Endothelial cell of umbilical vein (primary cell): ENCODE data around the gene GIMAP8. TPM values are rescaled to one million over a fixed set of nuclear protein-coding genes. Genes with fewer than 3 reads are reported as not detected.
A peak's percentile ranks its signal among the peaks of the same experiment; 100 is the strongest.

Experiments
- BruUV-seq: library from RNA; stranded (reverse); fragments of 400-500 nt; replicated peaks from 2 replicates; lab custom pipeline; 2021; lab: Mats Ljungman, UMichigan
- CTCF ChIA-PET: fragments of 300-600, 350-600 bp; sonication (Branson Sonifier 250); formaldehyde crosslinking; loops from one replicate; lab custom pipeline; 2021; ENCODE audit warnings: antibody characterized with exemption, inconsistent platforms; lab: Charles Lee
- POLR2A ChIA-PET: fragments of 300-600, 350-600 bp; sonication (Branson Sonifier 250); formaldehyde crosslinking; loops from one replicate; lab custom pipeline; 2021; ENCODE audit warnings: antibody characterized with exemption, inconsistent platforms; lab: Charles Lee
- DNase-seq: peaks from one replicate; pipeline ENCODE4 v3.0.0-alpha.2; 2011; ENCODE audit warnings: low read depth, low spot score
- FAIRE-seq: peaks from 2 replicates; lab custom pipeline; 2011; peaks lifted over from hg19 to GRCh38; lab: Jason Lieb, UNC
- H2AFZ ChIP-seq: 2 replicates; pipeline ENCODE4 v1.6.0; 2012; ENCODE audit warnings: low read depth, low read length, control low read depth, inconsistent platforms
- H3K27ac ChIP-seq: 2 replicates; pipeline ENCODE4 v1.5.1; 2011; ENCODE audit warnings: low read depth, mild to moderate bottlenecking, control low read depth, low read length, moderate library complexity; ENCODE audit not compliant: insufficient read depth
- H3K27me3 ChIP-seq, 2 experiments: 2 replicates each; pipeline versions ENCODE4 v1.6.0 to v1.6.1; 2011; ENCODE audit warnings: low read length in 2 of 2, mixed read lengths in 1 of 2; ENCODE audit not compliant: control insufficient read depth in 2 of 2, insufficient read depth in 2 of 2
- H3K36me3 ChIP-seq, 2 experiments: 2 replicates in 1 of 2; 3 replicates in 1 of 2; pipeline ENCODE4 v1.5.1; 2011; ENCODE audit warnings: low read length in 2 of 2, mild to moderate bottlenecking in 1 of 2, moderate library complexity in 1 of 2; ENCODE audit not compliant: control insufficient read depth in 2 of 2, insufficient read depth in 2 of 2; ENCODE audit errors: extremely low read depth in 1 of 2
- H3K4me1 ChIP-seq: 3 replicates; pipeline ENCODE4 v1.5.1; 2011; ENCODE audit warnings: mild to moderate bottlenecking, low read length; ENCODE audit not compliant: control insufficient read depth, insufficient read depth; ENCODE audit errors: extremely low read depth
- H3K4me2 ChIP-seq: 2 replicates; pipeline ENCODE4 v1.6.1; 2011; ENCODE audit warnings: low read length, control low read depth, mixed read lengths; ENCODE audit not compliant: insufficient read depth
- H3K4me3 ChIP-seq, 3 experiments: fragments of 200-600 bp in 1 of 3; sonication (generic), shearing (Covaris generic) in 1 of 3; replicated peaks in 1 of 3; 2 replicates each; pipeline ENCODE4 v1.5.1; 2011 to 2016; ENCODE audit warnings: control low read depth in 3 of 3, low read length in 3 of 3, mild to moderate bottlenecking in 2 of 3, inconsistent platforms in 1 of 3, low read depth in 1 of 3, moderate library complexity in 1 of 3; ENCODE audit not compliant: insufficient read depth in 1 of 3
- H3K79me2 ChIP-seq: 2 replicates; pipeline ENCODE4 v1.6.0; 2012; ENCODE audit warnings: low read length, inconsistent platforms; ENCODE audit not compliant: control insufficient read depth, insufficient read depth
- H3K9ac ChIP-seq: replicated peaks from 2 replicates; pipeline ENCODE3; 2011; ENCODE audit warnings: low read length, control low read depth; ENCODE audit not compliant: insufficient read depth; ENCODE audit errors: extremely low read depth
- H3K9me1 ChIP-seq: replicated peaks from 3 replicates; pipeline ENCODE4 v1.6.0; 2011; ENCODE audit warnings: mild to moderate bottlenecking, low read length; ENCODE audit not compliant: control insufficient read depth, insufficient read depth; ENCODE audit errors: extremely low read depth
- H3K9me3 ChIP-seq: replicated peaks from 2 replicates; pipeline ENCODE4 v1.5.1; 2012; ENCODE audit warnings: low read length, inconsistent platforms; ENCODE audit not compliant: control insufficient read depth, insufficient read depth
- H4K20me1 ChIP-seq: replicated peaks from 2 replicates; pipeline ENCODE3; 2011; ENCODE audit warnings: mild to moderate bottlenecking, low read length; ENCODE audit not compliant: control insufficient read depth, insufficient read depth; ENCODE audit errors: extremely low read depth
- FOS ChIP-seq: IDR thresholded peaks from 2 replicates; pipeline ENCODE4 v1.6.1; 2011; ENCODE audit warnings: mild to moderate bottlenecking, low read length, moderate library complexity, borderline replicate concordance; ENCODE audit not compliant: insufficient read depth
- GATA2 ChIP-seq: IDR thresholded peaks from 2 replicates; pipeline ENCODE4 v1.7.0; 2011; ENCODE audit warnings: low read depth, mild to moderate bottlenecking, moderate library complexity, mixed read lengths, low read length; ENCODE audit not compliant: insufficient read length, insufficient read depth
- JUN ChIP-seq: IDR thresholded peaks from 2 replicates; pipeline ENCODE4 v1.6.1; 2011; ENCODE audit warnings: borderline replicate concordance, low read depth; ENCODE audit not compliant: insufficient read length, insufficient read depth
- MYC ChIP-seq: IDR thresholded peaks from one replicate; pipeline ENCODE4 v1.6.1; 2011; ENCODE audit warnings: mild to moderate bottlenecking, low read depth, low read length
- POLR2A ChIP-seq: IDR thresholded peaks from 2 replicates; pipeline ENCODE4 v1.6.1; 2012; ENCODE audit warnings: low read depth, mild to moderate bottlenecking, control low read depth, low read length
- POLR2AphosphoS5 ChIP-seq: IDR thresholded peaks from 2 replicates; pipeline ENCODE4 v1.6.1; 2012; ENCODE audit warnings: low read depth, mild to moderate bottlenecking, control low read depth, low read length, moderate library complexity; ENCODE audit not compliant: insufficient read depth
- dilution Hi-C: fragments of 300-500 bp; cut with MboI; formaldehyde crosslinking; loops from one replicate; pipeline ENCODE4 v1.15.0; 2019; ENCODE audit warnings: low sequenced_read_pairs; ENCODE audit not compliant: extremely low pct_ligation_motif_present
- intact Hi-C: fragments of 100-400 bp; cut with micrococcal nuclease; formaldehyde crosslinking; loops from one replicate; pipeline ENCODE4 v1.10.0; 2022
- polyA plus RNA-seq, 4 experiments: library from polyadenylated mRNA; depleted of rRNA in 3 of 4; stranded (reverse) in 3 of 4; unstranded in 1 of 4; fragments of >200 nt; gene quantifications; 2 replicates each; pipeline versions ENCODE4 v1.2.1 to v1.2.3, GENCODE V29; 2011 to 2012; ENCODE audit warnings: missing spikeins in 1 of 4
- total RNA-seq: library from RNA; stranded (reverse); gene quantifications from 2 replicates; pipeline ENCODE4 v1.2.3, GENCODE V29; 2021
- TF ChIP-seq, protein P1 (sequence below), 2 donors: IDR thresholded peaks; 1 replicate in 1 of 2; 2 replicates in 1 of 2; pipeline ENCODE4 v1.5.1; 2011; ENCODE audit warnings: low read length in 2 of 2, mild to moderate bottlenecking in 2 of 2, moderate library complexity in 2 of 2, control low read depth in 1 of 2, inconsistent platforms in 1 of 2, low read depth in 1 of 2; ENCODE audit not compliant: insufficient read depth in 1 of 2; ENCODE audit errors: extremely low read depth in 1 of 2
- TF ChIP-seq, protein P2 (sequence below): IDR thresholded peaks from 2 replicates; pipeline ENCODE4 v1.6.1; 2011; ENCODE audit not compliant: insufficient read depth, insufficient read length

Gene GIMAP8
- total and polyA plus RNA-seq, 2 donors (not counting 3 experiments of a cell fraction or from before 2014, with no cell fraction given) = 32.2 to 71.8 TPM

DNA sequence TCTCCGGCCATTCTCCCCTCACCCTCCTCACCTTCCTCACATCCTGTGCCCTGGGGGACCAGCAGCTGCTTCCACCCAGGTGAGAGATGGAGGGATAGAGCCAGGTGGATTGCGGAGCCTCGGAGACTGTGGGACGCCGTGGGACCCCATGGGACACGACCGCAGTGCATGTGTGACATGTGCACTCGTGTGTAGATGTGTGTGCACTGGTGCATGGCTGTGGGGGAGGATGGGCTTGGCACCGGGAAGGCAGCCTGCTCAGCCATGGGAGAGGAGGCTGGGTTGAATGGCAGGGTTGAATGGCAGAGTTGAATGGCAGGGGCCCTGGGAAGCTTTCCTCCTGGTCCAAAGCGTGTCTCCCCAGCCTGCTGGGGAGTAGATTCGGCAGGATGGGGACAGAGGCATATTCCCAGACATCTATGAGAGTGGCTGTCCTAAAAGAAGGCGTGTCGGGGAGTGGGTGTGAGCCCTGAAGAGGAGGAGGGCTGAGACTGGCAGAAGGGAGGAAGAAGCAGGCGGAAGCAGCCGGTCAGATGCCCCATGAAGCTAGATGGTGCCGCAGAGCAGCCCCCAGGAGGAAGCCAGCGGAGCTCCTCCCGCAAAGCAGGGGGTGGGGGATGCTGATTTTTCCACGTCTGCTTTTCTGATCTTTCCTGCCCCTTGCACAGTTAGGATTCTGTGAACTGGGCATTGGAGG is 815 bp downstream of the GIMAP8 start:
- Histone ChIP-seq H3K4me3 (peak overlapping the region; percentile 10 to 77 (median 64)), H3K9me3 (no peaks in the 10 kb centered on the region), H3K9ac (peak overlapping the region; percentile 54), H3K79me2 (peaks cover 34% of the 10 kb centered on the region), H3K36me3 (peaks cover 0 to 12% of the 10 kb centered on the region in 2 experiments), H3K4me1 (peaks cover 33% of the 10 kb centered on the region), H3K27me3 (no peaks in the 10 kb centered on the region), H4K20me1 (no peaks in the 10 kb centered on the region), H3K9me1 (no peaks in the 10 kb centered on the region), H2AFZ (peak overlapping the region; percentile 67), H3K27ac (peak overlapping the region; percentile 62), H3K4me2 (peak overlapping the region; percentile 83)
- intact Hi-C loops = loop anchor here (1.0 to 2.0 kb wide), 6 partner anchors 64 to 542 kb away; partner anchors contain the start of genes GIMAP2 and GIMAP6
- POLR2A ChIA-PET = interaction anchor here (0.6 to 2.1 kb wide), 8 partner anchors 15 to 304 kb away, joined by 3 to 10 read pairs (median 3); partner anchors contain the start of genes GIMAP1, GIMAP2 and GIMAP6
- no TSS peak for BruUV-seq
- peak; percentile 83 for FAIRE-seq
- dilution Hi-C loops = no loop called here
- CTCF ChIA-PET = interaction anchor here (0.7 to 7.1 kb wide), 12 partner anchors 10 to 425 kb away, joined by 3 to 120 read pairs (median 5); partner anchors contain the start of genes GIMAP1, GIMAP4 and GIMAP6
- TF ChIP-seq MYC (no peak), FOS (no peak), POLR2A (peak; percentile 84), GATA2 (no peak), JUN (no peak), POLR2AphosphoS5 (peak; percentile 64)
- TF ChIP-seq, protein P1, sequence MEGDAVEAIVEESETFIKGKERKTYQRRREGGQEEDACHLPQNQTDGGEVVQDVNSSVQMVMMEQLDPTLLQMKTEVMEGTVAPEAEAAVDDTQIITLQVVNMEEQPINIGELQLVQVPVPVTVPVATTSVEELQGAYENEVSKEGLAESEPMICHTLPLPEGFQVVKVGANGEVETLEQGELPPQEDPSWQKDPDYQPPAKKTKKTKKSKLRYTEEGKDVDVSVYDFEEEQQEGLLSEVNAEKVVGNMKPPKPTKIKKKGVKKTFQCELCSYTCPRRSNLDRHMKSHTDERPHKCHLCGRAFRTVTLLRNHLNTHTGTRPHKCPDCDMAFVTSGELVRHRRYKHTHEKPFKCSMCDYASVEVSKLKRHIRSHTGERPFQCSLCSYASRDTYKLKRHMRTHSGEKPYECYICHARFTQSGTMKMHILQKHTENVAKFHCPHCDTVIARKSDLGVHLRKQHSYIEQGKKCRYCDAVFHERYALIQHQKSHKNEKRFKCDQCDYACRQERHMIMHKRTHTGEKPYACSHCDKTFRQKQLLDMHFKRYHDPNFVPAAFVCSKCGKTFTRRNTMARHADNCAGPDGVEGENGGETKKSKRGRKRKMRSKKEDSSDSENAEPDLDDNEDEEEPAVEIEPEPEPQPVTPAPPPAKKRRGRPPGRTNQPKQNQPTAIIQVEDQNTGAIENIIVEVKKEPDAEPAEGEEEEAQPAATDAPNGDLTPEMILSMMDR (IDR thresholded peaks at IDR 0.05; ENCODE audit: extremely low read depth in 1 of 2, insufficient read depth in 1 of 2, low read depth in 1 of 2, low read length in 2 of 2) = no peak
- TF ChIP-seq, protein P2, sequence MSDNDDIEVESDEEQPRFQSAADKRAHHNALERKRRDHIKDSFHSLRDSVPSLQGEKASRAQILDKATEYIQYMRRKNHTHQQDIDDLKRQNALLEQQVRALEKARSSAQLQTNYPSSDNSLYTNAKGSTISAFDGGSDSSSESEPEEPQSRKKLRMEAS = peak; percentile 54
- peak; percentile 74 for DNase-seq
